Measurements from ENCODE around the gene PLCB1.

GRCh38 chr20:8423482-8423881 lies 291.4 kb downstream of the PLCB1 start:
- TF ChIP-seq CTCF (IDR thresholded peaks at IDR 0.05; ENCODE audit: borderline replicate concordance, extremely low read depth, low read length, poor library complexity, severe bottlenecking) = no peak
- TF ChIP-seq EZH2 (IDR thresholded peaks at IDR 0.05; ENCODE audit: borderline replicate concordance, low read depth, low read length, severe bottlenecking) = no peak
